HG03457 (cell line): ENCODE measurements around the gene OR3A3.
"Not testable (repeated sequence)": the region's sequence is repeated elsewhere in the genome, so short reads cannot be mapped to it uniquely, and the experiment has no call there.

ENCODE experiments used
- ATAC-seq: cut with Tn5 transposase; IDR thresholded peaks from one replicate; pipeline ENCODE4 v1.9.1; 2021; ENCODE audit warnings: moderate number of reproducible peaks; ENCODE audit not compliant: unreplicated experiment

OR3A3 gene

DNA sequence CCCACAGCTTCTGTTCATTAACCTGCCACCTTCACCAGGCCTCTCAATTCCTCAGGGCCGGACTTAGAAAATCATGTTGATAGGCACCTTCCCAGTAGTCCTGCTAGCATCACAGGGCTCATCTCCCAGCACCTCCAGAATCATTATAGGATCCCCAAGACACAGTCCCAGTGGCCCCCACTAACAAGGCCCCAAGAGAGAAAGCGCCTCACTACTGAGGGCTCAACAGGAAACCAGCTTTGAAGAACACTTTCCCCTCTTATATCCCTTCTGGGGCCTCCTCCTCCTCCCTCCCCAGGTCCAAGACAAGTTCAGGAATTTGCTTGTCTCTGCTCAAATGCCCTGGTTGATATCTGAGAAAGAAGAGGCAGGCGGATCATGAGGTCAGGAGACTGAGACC is at the start of gene OR3A3:
OR3A3 (plus strand) TSS at position 301 of the 400 bp plus-strand sequence.
- no peak for ATAC-seq

DNA sequence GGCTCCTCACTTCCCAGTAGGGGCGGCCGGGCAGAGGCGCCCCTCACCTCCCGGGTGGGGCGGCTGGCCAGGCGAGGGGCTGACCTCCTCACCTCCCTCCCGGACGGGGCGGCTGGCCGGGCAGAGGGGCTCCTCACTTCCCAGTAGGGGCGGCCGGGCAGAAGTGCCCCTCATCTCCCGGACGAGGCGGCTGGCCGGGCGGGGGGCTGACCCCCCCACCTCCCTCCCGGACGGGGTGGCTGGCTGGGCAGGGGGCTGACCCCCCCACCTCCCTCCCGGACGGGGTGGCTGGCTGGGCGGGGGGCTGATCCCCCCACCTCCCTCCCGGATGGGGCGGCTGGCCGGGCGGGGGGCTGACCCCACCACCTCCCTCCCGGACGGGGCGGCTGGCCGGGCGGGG is 40.0 kb upstream of the OR3A3 start:
- not testable (repeated sequence) for ATAC-seq

GRCh38 chr17:3378321-3378720 is 32.8 kb upstream of the OR3A3 start:
- no peak for ATAC-seq

DNA sequence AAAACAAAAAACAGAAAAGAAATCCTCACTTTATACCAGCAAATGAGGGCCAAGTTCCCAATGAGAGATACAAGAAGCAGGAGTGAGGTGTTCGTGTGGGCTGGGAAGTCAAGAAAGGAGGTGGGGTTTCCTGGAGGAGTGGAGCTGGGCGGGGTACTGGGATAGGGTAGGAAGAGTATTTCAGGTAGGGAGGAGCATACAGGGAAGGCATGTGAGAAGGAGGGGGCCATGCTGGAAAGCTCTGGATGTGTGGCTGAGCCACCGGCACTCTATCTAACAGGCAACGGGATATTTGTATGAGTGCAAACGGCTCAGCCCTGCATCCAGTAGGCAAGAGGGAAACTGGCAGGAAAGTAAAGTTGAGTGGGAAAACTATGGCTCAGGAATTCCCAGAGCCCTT is 29.2 kb upstream of the OR3A3 start:
- ATAC-seq = no peak

- no peak for ATAC-seq
Measured at GRCh38 chr17:3385869-3386816, 25.0 kb upstream of the OR3A3 start, which contains the start of gene OR3A2. TSS of gene OR3A2 (minus strand) at chr17:3386308.

DNA sequence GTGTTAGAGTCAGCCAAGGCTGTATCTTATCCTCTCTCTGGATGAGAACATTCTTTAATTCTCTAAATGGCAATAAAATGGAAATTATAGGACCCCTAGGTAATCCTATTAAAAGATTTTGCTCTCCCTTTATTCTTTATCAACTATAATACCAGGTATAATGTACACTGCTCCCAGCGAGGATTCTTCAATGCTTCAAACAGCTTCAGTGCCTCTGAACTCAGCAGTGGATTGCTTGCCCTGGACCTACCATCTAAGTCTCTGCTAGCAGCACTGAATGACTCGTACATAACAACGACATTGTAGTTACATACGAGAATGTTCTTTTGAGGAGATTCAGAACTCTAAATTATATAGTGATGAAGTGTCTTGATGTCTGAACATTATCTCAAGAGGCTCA is 21.4 kb upstream of the OR3A3 start:
- no peak for ATAC-seq

- ATAC-seq = not testable (repeated sequence)
Measured at GRCh38 chr17:3397801-3398200, 13.4 kb upstream of the OR3A3 start.

- no peak for ATAC-seq
Measured at GRCh38 chr17:3398310-3398709, 12.9 kb upstream of the OR3A3 start, which contains the start of gene OR1E1. TSS of gene OR1E1 (minus strand) at chr17:3398410. CDS start at chr17:3398410, 0 bp downstream.

DNA sequence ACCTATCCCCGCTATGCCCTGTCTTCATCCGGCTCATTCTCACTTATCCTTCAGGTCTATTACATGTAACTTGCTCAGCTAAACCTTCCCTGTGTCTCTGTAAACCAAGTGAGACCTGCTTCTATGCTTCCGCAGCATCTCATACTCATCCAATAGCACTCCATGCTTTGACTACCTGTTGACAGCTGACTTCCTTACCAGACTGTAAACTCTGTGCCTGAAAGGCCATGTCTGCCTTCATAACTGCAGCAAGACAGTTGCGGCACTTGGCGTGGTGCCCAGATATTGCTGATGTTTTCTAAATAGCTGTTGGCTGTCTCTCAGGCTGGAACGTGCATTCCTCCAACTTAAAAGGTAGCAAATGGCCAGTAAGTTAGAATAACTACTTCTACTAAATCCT is 11.1 kb upstream of the OR3A3 start:
- ATAC-seq = no peak

GRCh38 chr17:3401786-3402185 is 9.4 kb upstream of the OR3A3 start:
- ATAC-seq = no peak

DNA sequence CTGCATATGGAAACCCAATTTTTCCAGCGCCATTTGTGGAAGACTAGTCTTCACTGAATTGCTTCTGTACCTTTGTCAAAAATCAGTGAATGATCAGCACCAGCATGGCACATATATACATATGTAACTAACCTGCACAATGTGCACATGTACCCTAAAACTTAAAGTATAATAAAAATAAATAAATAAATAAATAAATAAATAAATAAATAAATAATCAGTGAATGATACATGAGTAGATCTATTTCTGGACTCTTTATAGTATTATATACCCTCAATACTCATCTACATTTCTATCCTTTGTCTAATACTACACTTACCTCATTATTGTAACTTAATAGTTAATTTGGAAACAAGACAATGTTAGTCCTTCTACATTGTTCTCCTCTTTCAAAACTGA is 7.3 kb upstream of the OR3A3 start:
- not testable (repeated sequence) for ATAC-seq

DNA sequence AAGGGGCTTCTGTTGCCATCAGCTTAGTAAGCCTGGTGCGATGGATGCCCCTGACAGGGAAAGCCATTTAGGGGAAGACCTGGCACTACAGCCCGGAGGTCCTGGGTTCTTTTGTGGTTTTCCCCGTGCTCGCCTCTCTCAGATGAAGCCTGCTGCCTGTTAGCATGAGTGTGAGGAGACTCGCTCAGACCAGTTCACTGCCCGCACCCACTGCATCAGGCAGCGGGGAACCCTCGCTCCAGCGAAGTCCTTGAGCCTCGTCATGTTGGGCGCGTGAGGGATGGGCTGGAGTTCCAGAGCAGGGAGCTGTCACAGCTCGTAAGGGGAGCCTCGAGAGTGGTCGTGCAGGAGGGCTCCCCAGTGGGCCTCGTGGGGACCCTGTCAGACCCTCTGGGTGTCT is 1.0 kb downstream of the OR3A3 start:
- not testable (repeated sequence) for ATAC-seq

DNA sequence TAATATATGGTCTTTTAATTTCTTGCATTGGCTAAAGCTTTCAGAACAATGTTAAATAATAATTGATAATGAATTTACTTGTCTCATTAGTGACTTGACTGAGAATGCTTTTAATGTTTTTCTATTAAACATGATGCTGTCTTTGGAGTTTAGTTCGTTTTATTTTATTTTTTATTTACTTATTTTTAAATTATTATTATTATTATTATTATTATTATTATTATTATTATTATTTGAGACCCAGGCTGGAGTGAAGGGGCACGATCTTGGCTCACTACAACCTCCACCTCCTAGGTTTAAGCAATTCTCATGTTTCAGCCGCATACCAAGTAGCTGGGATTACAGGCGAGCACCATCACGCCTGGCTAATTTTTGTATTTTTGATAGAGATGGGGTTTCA is 4.4 kb downstream of the OR3A3 start:
- ATAC-seq = no peak

DNA sequence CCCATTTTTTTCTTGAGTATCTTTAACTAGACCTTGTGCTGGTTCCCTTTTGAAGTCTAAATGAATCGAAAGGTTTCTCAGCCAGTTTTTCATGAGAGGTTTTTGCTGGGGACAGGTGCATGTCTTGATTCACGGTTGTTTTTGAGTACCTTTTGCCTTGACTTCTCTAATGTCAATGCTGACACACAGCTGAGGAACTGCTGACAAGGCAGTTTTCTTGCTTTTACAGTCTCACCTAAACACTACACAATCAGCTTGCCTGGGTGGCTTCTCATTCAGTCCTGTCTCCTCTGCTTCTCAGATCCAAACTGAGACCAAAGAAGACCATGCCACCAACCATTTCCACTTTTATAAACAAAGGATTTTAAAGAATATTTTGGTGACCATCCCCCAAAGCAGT is 7.1 kb downstream of the OR3A3 start:
- no peak for ATAC-seq

DNA sequence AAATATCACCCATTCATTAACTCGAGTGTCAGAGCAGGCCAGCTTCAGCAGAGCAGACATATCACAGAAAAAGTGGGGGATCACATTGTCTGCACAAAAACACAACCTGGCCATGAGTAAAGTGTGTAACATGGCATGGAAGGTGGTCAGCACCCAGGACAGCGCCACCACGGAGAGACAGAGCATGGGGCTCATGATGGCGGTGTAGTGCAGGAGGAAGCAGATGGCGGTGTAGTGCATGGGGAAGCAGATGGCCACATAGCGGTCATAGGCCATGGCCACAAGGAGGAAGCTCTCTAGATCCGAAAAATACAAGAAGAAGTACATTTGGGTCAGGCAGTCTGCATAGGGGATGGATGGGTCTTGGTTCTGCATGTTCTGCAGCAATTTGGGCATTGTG is 22.0 kb downstream of the OR3A3 start:
- ATAC-seq = not testable (repeated sequence)

GRCh38 chr17:3433741-3434140 is 22.6 kb downstream of the OR3A3 start, which contains the start of gene OR1E2:
TSS of gene OR1E2 (minus strand) at chr17:3433841. CDS start at chr17:3433841, 0 bp downstream.
- ATAC-seq = no peak

- ATAC-seq = no peak
Measured at GRCh38 chr17:3438368-3438767, 27.2 kb downstream of the OR3A3 start.

- ATAC-seq = no peak
Measured at GRCh38 chr17:3440451-3440850, 29.3 kb downstream of the OR3A3 start.

- no peak for ATAC-seq
Measured at GRCh38 chr17:3447625-3448024, 36.5 kb downstream of the OR3A3 start.

GRCh38 chr17:3448059-3448665 is 37.0 kb downstream of the OR3A3 start:
- no peak for ATAC-seq

DNA sequence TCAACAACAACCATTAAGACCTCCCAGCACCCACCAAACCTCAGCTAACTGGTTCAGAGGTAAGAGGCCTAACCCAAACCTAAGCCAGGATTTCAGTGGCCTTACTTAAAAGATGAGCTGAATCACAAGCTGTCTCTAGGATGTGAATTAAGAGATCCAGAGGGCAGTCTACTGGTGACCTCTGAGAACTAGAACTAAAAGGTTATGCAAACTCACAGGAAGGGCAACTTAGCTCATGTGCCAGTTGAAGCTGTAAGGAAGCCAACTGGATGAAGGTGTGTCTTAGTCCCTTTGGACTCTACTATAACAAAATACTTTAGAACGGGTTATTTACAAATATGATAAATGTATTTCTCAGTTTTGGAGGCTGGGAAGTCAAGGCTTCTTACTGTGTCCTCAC is 55.2 kb downstream of the OR3A3 start:
- not testable (repeated sequence) for ATAC-seq

- no peak for ATAC-seq
Measured at GRCh38 chr17:3469529-3469928, 58.4 kb downstream of the OR3A3 start.
